ENCODE measurements around the gene SLC25A25.

- TF ChIP-seq POLR2AphosphoS5 (IDR thresholded peaks at IDR 0.05; ENCODE audit: borderline replicate concordance, low read depth, low read length) (no peak), EZH2 (IDR thresholded peaks at IDR 0.05) (no peak)
Observed at GRCh38 chr9:128149951-128150593, 82.0 kb downstream of the SLC25A25 start.
